Stimulated activated CD8-positive, alpha-beta memory T cell treated with anti-CD3 and anti-CD28 coated beads, Interleukin-7, amount 100 ng/mL, for 1 hour (primary cell): ENCODE results near the gene ZFYVE28.

Source experiments
- DNase-seq, 2 donors: peaks; one replicate each; pipeline ENCODE4 v3.0.0-alpha.2; 2020; ENCODE audit warnings: low read depth in 2 of 2

Gene ZFYVE28

GRCh38 chr4:2304321-2304876, 114.0 kb downstream of the ZFYVE28 start:
- DNase-seq = no peak

GRCh38 chr4:2303686-2304320, 114.6 kb downstream of the ZFYVE28 start:
- DNase-seq = no peak

- DNase-seq = no peak
These were observed 115.2 kb downstream of the ZFYVE28 start for GRCh38 chr4:2303121-2303685.

GRCh38 chr4:2302387-2303119, 115.9 kb downstream of the ZFYVE28 start:
- DNase-seq = no peak

GRCh38 chr4:2301806-2302205, 116.6 kb downstream of the ZFYVE28 start:
- DNase-seq = no peak

- no peak for DNase-seq
These were observed 117.2 kb downstream of the ZFYVE28 start for GRCh38 chr4:2301225-2301642.

- DNase-seq = no peak
These were observed 117.8 kb downstream of the ZFYVE28 start for GRCh38 chr4:2300431-2301224.

- DNase-seq = no peak
These were observed 118.7 kb downstream of the ZFYVE28 start for GRCh38 chr4:2299794-2300193.

- no peak for DNase-seq
These were observed 119.9 kb downstream of the ZFYVE28 start for GRCh38 chr4:2298532-2298991.

- no peak for DNase-seq
These were observed 120.6 kb downstream of the ZFYVE28 start for GRCh38 chr4:2297606-2298531.

GRCh38 chr4:2296631-2297601, 121.5 kb downstream of the ZFYVE28 start:
- no peak for DNase-seq

- DNase-seq = no peak
These were observed 122.5 kb downstream of the ZFYVE28 start for GRCh38 chr4:2295900-2296442.

GRCh38 chr4:2295500-2295899, 122.9 kb downstream of the ZFYVE28 start:
- DNase-seq = no peak

- DNase-seq = no peak
These were observed 125.8 kb downstream of the ZFYVE28 start for GRCh38 chr4:2292646-2293108.

GRCh38 chr4:2291705-2292645, 126.5 kb downstream of the ZFYVE28 start:
- no peak for DNase-seq

GRCh38 chr4:2290974-2291704, 127.3 kb downstream of the ZFYVE28 start:
- DNase-seq = peak; percentile 47 to 67

- no peak for DNase-seq
These were observed 128.0 kb downstream of the ZFYVE28 start for GRCh38 chr4:2290488-2290887.
